Suppressor macrophage treated with lipopolysaccharide for 1 hour (primary cell): Measurements from ENCODE around the gene DMRTC1.
"Not testable (repeated sequence)": the region's sequence is repeated elsewhere in the genome, so short reads cannot be mapped to it uniquely, and the experiment has no call there.

Experiments
- DNase-seq, 3 donors: peaks; one replicate each; pipeline ENCODE4 v3.0.0-alpha.2; 2020 to 2022

DMRTC1 gene, protein sequence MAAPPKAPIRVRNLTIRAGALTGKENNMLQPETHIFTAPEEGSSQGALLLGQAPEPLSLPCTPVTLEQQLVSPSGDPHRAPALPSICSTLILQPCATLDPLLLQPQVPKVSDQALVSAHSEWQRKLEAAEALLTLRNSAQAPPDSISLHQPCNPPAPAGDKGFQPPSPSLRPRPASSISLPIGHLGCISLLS

GRCh38 chrX:72943819-72944169 is at the start of gene DMRTC1:
TSS of gene DMRTC1 (minus strand) at chrX:72943837. CDS start at chrX:72875694, 68,143 bp downstream.
- DNase-seq, result not testable (repeated sequence)

DNA sequence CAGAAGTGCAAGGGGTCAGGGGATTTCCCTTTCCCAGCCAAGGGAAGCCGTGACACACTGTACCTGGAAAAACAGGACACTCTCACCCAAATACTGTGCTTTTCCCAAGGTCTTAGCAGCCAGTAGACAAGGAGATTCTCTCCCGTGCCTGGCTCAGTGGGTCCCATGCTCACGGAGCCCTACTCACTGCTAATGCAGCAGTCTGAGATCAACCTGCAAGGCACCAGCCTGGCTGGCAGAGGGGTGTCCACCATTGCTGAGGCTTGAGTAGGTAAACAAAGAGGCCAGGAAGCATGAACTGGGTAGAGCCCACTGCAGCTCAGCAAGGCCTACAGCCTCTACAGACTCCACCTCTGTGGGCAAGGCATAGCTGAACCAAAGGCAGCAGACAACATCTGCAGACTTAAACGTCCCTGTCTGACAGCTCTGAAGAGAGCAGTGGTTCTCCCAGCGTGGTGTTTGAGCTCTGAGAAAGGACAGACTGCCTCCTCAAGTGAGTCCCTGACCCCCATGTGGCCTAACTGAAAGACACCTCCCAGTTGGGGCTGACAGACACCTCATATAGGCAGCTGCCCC is 37.3 kb upstream of the DMRTC1 start:
- not testable (repeated sequence) for DNase-seq

GRCh38 chrX:72974885-72975284 is 31.2 kb upstream of the DMRTC1 start:
- not testable (repeated sequence) for DNase-seq

- not testable (repeated sequence) for DNase-seq
These were observed 28.2 kb upstream of the DMRTC1 start for GRCh38 chrX:72971859-72972258.

DNA sequence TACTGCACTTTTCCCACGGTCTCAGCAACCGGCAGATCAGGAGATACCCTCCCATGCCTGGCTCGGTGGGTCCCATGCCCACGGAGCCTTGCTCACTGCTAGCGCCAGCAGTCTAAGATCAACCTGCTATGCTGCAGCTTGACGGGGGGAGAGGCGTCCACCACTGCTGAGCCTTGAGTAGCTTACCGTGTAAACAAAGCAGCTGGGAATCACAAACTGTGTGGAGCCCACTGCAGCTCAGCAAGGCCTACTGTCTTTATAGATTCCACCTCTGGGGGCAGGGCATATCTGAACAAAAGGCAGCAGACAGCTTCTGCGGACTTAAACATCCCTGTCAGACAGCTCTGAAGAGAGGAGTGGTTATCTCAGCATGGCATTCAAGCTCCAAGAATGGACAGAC is 16.3 kb upstream of the DMRTC1 start:
- not testable (repeated sequence) for DNase-seq

GRCh38 chrX:72943035-72943818 is 410 bp downstream of the DMRTC1 start:
- DNase-seq, result not testable (repeated sequence)

- DNase-seq, result not testable (repeated sequence)
These were observed 1.4 kb downstream of the DMRTC1 start for GRCh38 chrX:72942272-72942671.

DNA sequence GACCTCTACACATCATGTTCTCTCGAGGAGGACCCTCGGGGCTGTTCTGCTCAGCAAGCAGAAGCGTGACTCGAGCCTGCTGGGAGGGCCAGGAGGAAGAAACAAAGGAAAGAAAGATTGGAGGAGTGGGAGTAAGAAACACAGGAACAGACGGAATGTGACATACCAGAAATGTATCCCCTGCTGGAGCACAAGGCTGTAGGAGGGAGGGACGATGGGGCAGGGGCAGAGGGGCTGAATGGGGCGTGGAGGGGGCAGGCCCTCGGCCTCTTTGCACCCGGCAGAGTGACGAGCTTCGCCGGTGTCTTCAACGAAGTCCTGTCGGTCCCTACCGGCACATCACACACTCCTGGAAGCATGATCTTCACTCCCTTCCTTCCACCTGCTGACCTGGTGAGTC is 5.7 kb downstream of the DMRTC1 start, which contains the start of gene FAM236A:
Gene FAM236A, plus strand, starts transcription at position 301 of the 400 bp plus-strand sequence. Its CDS starts 57 bp downstream, at position 358.
- not testable (repeated sequence) for DNase-seq

- DNase-seq, result not testable (repeated sequence)
These were observed 6.7 kb downstream of the DMRTC1 start for GRCh38 chrX:72936882-72937455.

- not testable (repeated sequence) for DNase-seq
These were observed 7.2 kb downstream of the DMRTC1 start for GRCh38 chrX:72936455-72936854.

GRCh38 chrX:72932283-72932682 is 11.4 kb downstream of the DMRTC1 start:
- not testable (repeated sequence) for DNase-seq

DNA sequence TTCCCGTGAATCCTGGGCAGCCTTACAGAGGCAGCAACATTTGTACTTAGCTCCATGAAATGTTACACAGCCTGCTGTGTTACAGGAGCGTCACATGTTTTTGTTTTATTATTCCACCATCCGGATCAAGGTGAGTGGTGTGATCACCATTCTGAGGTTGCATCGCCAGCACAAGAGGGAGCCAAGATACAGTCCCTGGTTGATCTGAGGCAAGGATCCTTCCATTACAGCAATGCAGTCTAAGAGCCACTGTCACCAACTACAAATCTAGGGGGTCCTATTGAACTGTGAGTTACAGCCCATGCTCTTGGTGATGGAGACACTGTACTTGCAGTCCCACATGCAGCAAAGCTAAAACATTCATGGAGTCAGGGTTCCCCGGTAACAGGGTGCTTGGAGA is 27.5 kb downstream of the DMRTC1 start:
- not testable (repeated sequence) for DNase-seq

DNA sequence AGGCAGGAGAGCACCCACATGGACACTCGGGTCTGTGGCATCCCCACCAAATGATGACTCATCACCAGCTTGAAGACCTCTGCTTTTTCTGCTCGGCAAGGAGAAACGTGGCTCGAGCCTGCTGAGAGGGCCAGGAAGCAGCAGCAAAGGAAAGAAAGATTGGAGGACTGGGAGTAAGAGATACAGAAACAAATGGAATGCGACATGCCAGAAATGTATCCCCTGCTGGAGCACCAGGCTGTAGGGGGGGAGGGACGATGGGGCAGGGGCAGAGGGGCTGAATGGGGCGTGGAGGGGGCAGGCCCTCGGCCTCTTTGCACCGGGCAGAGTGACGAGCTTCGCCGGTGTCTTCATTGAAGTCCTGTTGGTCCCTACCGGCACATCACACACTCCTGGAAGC is 31.3 kb downstream of the DMRTC1 start, which contains the start of gene FAM236C:
Gene FAM236C, plus strand, starts transcription at position 301 of the 400 bp plus-strand sequence. CDS start 100 bp downstream, outside the sequence.
- DNase-seq, result not testable (repeated sequence)

GRCh38 chrX:72889740-72890139 is 53.9 kb downstream of the DMRTC1 start:
- DNase-seq, result not testable (repeated sequence)

DNA sequence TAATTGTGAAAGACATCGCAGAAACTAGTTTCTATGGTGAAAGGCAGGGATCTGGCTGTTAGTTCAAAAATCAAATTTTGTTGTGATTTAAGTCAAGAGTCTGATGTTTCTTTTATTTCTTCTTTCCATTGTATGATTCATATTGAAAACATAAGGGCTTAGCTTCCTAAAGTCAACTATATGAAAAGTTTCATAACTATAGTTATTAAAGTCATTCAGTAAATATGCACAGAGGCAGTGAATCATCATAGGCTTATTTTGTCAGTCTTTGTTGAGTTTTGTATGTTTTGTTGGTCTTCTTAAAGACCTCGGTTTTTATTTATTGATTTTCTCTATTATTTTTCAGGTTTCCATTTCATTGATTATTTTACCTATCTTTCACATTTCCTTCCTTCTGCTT is 60.7 kb downstream of the DMRTC1 start:
- not testable (repeated sequence) for DNase-seq

DNA sequence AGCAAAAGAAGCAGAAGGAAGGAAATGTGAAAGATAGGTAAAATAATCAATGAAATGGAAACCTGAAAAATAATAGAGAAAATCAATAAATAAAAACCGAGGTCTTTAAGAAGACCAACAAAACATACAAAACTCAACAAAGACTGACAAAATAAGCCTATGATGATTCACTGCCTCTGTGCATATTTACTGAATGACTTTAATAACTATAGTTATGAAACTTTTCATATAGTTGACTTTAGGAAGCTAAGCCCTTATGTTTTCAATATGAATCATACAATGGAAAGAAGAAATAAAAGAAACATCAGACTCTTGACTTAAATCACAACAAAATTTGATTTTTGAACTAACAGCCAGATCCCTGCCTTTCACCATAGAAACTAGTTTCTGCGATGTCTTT is 106.1 kb downstream of the DMRTC1 start:
- not testable (repeated sequence) for DNase-seq

GRCh38 chrX:72830701-72831100 is 112.9 kb downstream of the DMRTC1 start:
- not testable (repeated sequence) for DNase-seq
